Stimulated activated effector memory CD8-positive, alpha-beta T cell treated with anti-CD3 and anti-CD28 coated beads, Interleukin-12 subunit alpha, Interleukin-12 subunit beta, amount 100 ng/mL, for 72 hours (primary cell): ENCODE measurements around the gene HLA-F.

Source experiments
- ATAC-seq: fragments of 150-1000 bp; cut with Tn5 transposase; 2 replicates; pipeline ENCODE4 v1.10.0; 2021
- DNase-seq, 2 donors: peaks; one replicate each; pipeline ENCODE4 v3.0.0; 2021 to 2022; ENCODE audit warnings: low spot score in 2 of 2
- H3K27ac Mint-ChIP-seq: one replicate; pipeline ENCODE4 v1.8.0; 2022; ENCODE audit warnings: mild to moderate bottlenecking, mixed read lengths
- H3K36me3 Mint-ChIP-seq: one replicate; pipeline ENCODE4 v1.8.0; 2022; ENCODE audit warnings: mild to moderate bottlenecking, mixed read lengths
- H3K4me1 Mint-ChIP-seq: one replicate; pipeline ENCODE4 v1.8.0; 2022; ENCODE audit warnings: mixed read lengths
- H3K4me3 Mint-ChIP-seq: one replicate; pipeline ENCODE4 v1.8.0; 2022; ENCODE audit warnings: mild to moderate bottlenecking, mixed read lengths
- H3K9me3 Mint-ChIP-seq: one replicate; pipeline ENCODE4 v1.8.0; 2022; ENCODE audit warnings: mixed read lengths

HLA-F gene

DNA sequence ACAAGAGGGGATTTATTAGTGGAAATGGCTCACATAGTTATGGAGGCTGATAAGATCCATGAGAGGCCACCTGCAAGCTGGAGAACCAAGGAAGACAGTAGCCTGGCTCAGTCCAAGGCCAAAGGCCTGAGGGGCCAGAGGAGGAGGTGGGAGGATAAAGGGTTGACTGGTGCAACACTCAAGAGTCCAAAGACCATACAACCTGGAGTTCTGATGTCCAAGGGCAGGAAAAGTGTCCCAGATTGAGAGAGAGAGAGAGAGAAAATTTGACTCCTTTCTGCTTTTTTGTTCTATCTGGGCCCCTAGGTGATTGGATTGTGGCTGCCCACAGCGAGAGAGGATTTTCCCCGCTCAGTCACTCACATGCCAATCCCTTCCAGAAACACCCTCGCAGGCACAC lies 8.0 kb downstream of the HLA-F start:
- Mint-ChIP-seq H3K27ac (peak overlapping the region; percentile 33), H3K4me3 (no peak overlapping the region), H3K9me3 (no peaks in the 10 kb centered on the region), H3K4me1 (peaks cover 59% of the 10 kb centered on the region), H3K36me3 (peaks cover 37% of the 10 kb centered on the region)
- ATAC-seq: no peak
- no peak for DNase-seq

DNA sequence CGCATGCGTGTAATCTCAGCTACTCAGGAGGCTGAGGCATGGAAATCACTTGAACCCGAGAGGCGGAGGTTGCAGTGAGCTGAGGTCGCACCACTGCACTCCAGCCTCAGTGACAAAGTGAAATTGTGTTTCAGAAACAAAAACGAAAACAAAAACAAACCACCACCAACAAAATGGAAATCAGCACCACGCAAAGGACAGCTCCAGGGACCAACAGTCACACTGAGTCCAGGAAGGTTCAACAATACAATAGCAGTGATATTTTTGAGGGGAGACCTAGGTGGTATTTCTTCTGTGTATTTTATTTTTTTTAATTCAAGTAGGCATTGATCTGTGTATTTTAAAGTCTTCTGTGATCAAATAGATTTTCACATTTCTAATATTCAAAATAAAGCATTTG lies 9.8 kb downstream of the HLA-F start:
- no peak overlapping the region for H3K4me3 Mint-ChIP-seq
- ATAC-seq: no peak
- DNase-seq: peak in 1 of 2 donors; percentile 26
- H3K36me3 Mint-ChIP-seq: peaks cover 19% of the 10 kb centered on the region
- peaks cover 41% of the 10 kb centered on the region for H3K4me1 Mint-ChIP-seq
- no peak overlapping the region for H3K27ac Mint-ChIP-seq
- no peaks in the 10 kb centered on the region for H3K9me3 Mint-ChIP-seq

DNA sequence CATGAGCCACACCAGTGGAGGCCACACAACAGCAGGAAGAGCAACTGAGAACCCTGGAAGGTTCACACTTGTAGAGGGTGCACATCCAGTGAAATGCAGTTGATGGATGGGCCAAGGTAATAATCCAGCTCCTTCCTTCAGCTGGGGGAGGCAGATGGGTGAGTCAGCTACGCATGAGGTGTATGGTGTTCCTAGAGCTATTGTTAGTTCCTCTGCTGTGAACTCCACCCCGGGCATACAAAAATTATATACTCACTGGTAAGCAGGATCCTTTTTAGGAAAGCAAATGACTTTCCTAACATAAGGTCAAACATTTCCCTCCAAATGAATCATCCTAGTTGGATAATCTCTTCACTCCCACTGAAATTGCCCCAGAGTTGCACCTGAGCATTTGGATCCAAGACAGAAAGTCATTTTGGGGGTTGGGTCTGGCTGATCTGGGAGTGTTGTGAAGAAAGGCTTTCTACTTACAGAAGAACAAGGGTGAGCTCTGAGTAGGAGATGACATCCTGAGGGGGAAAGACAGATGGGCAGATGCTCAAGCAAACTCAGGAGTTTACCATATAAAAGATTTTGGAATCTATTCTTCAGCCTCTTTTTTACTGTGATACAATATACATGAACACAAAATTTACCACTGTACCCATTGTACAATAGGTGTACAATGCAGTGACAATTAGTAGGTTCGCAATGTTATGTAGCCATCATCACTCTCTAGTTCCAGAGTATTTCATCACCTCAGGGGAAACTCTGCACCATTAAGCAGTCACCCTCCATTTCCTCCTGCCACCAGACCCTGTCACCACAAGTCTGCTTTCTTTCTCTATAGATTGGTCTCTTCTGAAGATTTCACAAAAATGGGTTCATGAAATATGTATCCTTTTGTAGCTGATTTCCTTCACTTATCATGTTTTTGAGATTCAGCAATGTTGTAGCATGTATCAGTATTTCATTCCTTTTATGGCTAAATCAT lies 11.1 kb downstream of the HLA-F start:
- no peak overlapping the region for H3K27ac Mint-ChIP-seq
- peaks cover 12% of the 10 kb centered on the region for H3K36me3 Mint-ChIP-seq
- H3K4me1 Mint-ChIP-seq: peaks cover 37% of the 10 kb centered on the region
- DNase-seq: no peak
- ATAC-seq: peak; percentile 35
- H3K4me3 Mint-ChIP-seq: no peak overlapping the region
- no peaks in the 10 kb centered on the region for H3K9me3 Mint-ChIP-seq

DNA sequence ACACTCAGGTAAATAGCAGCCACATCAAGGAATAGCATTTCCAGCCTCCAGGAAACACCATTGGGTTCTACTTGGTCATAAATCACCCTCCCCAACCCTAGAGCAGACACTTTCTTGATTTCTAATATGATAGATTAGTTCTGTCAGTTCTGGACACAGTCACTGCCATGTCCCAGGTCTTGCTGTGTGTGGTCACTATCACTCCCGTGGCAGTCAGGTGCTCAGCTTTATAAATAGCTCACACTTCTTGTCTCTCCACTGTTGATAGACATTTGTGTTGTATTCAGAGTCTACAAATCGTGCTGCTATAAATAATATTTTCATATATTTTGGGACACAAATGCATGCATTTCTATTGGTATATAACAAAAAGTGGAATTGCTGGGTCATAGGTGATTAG lies 13.3 kb downstream of the HLA-F start:
- Mint-ChIP-seq H3K36me3 (no peaks in the 10 kb centered on the region), H3K9me3 (no peaks in the 10 kb centered on the region), H3K4me3 (no peak overlapping the region), H3K27ac (no peak overlapping the region), H3K4me1 (peaks cover 18% of the 10 kb centered on the region)
- ATAC-seq: no peak
- no peak for DNase-seq

DNA sequence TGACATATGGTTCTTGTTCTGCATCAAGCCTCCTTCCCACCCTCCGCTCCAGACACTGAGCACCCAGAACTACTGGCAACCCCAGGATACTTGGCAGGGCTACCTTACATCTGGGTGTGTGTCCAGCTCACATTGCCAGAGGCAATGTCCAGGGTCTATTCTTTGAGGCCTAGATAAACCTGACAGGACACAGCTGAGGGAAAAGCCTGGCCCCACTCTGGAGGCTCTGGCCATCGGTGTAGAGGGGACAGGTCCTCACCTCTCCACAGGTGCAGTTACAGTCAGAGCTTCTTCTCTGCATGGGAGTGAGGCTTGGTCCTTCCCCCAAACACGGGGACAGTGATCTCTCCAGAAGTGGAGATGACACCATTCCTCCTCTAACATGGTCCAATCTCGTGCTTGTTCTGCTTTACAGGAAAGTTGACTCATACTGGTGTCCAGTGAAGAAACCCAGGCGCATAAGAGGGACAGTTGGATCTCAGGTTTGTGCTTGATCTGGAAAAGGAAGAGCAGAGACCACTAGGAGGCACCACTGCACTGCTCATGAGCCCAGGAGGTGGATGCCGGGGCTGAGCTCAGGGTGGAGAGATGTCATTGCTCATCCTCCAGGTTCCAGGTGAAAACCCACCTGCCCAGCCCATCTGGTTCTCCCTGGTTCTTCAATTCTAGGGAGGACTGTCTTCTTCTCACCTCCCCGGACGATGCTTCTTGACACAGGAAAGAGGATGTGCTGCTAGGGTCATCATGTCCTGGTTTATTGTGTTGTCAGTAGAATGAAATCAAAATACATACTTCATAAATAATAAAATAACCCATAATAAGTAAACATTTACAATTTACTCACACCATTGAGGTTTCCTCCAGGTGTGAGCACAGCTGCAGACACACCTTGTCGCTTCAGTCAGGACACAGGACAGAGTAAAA lies 14.7 kb downstream of the HLA-F start:
- no peaks in the 10 kb centered on the region for H3K36me3 Mint-ChIP-seq
- peaks cover 18% of the 10 kb centered on the region for H3K4me1 Mint-ChIP-seq
- H3K27ac Mint-ChIP-seq: no peak overlapping the region
- H3K9me3 Mint-ChIP-seq: no peaks in the 10 kb centered on the region
- ATAC-seq: peak; percentile 86
- DNase-seq: peak; percentile 41 to 75
- no peak overlapping the region for H3K4me3 Mint-ChIP-seq

DNA sequence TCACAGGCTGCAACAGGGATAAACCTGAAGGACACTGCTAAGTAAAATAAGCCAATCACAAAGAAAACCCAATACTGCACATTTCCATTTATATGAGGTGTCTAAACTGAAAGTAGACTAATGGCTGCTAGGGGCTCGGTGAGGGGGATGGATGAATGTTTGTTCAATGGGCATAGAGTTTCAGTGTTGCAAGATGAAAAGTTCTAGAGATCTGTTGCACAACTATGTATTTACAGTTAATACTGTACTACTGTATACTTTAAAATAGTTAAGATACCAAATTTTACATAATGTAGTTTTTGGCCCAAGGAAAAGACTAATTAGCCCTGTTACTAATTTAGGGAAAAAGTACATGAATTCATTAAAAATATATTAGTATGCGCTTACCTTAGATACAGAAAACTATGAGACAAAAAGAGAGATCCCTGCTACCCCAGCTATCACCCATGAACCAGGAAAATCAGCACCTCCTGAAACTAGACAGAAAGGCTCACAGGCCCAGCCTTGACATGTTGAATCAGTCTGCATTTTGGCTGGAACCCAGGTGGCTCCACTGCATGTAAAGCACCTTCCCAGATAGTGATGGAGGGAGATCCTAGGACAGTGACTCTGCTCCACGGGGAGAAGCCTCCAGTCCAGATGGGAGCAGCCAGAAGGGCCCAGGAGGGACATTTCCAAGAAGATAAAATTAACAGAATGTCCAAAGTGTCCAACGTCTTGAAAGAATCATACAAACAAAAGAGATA lies 16.1 kb downstream of the HLA-F start:
- no peaks in the 10 kb centered on the region for H3K9me3 Mint-ChIP-seq
- H3K27ac Mint-ChIP-seq: peak overlapping the region; percentile 50
- H3K4me3 Mint-ChIP-seq: no peak overlapping the region
- peaks cover 16% of the 10 kb centered on the region for H3K4me1 Mint-ChIP-seq
- no peaks in the 10 kb centered on the region for H3K36me3 Mint-ChIP-seq
- DNase-seq (peak in 1 of 2 donors; percentile 43), ATAC-seq (no peak)

DNA sequence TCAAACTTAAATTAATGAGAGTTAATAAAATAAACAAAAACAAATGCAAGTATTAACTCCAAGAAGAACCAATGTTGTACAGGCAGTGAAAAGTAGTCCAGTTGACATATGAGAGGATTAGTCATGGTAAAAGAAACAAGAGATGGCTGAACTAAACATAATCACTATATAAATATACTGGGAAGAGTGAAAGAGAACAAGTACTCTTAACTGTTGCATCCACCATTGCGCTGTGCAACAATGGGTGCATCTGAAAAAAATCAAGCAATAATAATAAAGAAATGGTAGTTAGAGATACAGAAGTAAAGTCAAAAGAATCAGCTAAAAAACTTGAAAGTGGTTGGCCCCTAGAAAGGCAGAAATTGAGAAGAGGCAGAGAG lies 16.6 kb downstream of the HLA-F start:
- no peak for ATAC-seq
- H3K9me3 Mint-ChIP-seq: no peaks in the 10 kb centered on the region
- peak overlapping the region; percentile 50 for H3K27ac Mint-ChIP-seq
- no peak overlapping the region for H3K4me3 Mint-ChIP-seq
- peaks cover 10% of the 10 kb centered on the region for H3K4me1 Mint-ChIP-seq
- H3K36me3 Mint-ChIP-seq: no peaks in the 10 kb centered on the region
- DNase-seq: no peak

DNA sequence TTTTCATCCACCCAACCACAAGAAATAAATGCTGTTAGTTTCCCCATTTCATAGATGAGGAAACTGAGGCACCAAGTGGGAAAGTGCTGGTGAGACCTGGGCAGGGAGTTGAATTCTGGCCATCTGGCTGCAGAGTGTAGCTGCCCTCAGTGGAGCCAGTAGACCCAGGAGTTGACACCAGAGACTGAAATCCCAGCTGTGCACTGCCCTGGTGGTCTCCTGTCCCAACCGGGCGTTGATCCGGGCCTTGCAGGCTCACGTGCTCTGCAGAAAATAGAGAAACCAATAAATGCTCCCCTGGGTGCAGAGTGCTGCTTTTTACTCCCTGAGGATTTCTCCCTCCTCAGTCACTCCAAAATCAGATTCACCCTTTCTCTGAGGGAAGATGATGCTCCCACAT lies 18.4 kb downstream of the HLA-F start:
- Mint-ChIP-seq H3K36me3 (no peaks in the 10 kb centered on the region), H3K4me3 (no peak overlapping the region), H3K4me1 (peaks cover 16% of the 10 kb centered on the region), H3K9me3 (no peaks in the 10 kb centered on the region), H3K27ac (peak overlapping the region; percentile 48)
- ATAC-seq (no peak), DNase-seq (no peak)

DNA sequence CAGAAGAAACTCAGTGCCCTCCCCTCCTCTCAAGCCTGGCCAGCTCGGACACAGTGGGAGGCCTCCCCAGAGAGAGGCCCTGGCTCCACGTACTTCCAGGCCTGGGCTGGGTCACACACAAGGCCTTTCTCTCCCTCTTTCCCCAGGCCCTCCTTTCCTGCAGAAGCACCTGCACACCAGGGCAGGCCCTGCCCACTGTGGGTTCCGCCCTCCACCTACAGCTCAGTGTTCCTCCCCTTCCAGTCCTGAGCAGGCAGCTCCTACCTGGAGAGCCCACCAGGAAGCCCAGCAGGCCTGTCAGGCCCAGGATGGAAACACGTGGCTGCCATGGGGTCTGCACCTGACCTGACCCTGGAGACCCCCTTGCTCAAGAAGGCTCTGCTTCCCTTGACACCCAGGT lies 18.9 kb downstream of the HLA-F start:
- H3K9me3 Mint-ChIP-seq: no peaks in the 10 kb centered on the region
- no peaks in the 10 kb centered on the region for H3K36me3 Mint-ChIP-seq
- H3K27ac Mint-ChIP-seq: peak overlapping the region; percentile 48
- peaks cover 16% of the 10 kb centered on the region for H3K4me1 Mint-ChIP-seq
- DNase-seq (no peak), ATAC-seq (no peak)
- H3K4me3 Mint-ChIP-seq: no peak overlapping the region

DNA sequence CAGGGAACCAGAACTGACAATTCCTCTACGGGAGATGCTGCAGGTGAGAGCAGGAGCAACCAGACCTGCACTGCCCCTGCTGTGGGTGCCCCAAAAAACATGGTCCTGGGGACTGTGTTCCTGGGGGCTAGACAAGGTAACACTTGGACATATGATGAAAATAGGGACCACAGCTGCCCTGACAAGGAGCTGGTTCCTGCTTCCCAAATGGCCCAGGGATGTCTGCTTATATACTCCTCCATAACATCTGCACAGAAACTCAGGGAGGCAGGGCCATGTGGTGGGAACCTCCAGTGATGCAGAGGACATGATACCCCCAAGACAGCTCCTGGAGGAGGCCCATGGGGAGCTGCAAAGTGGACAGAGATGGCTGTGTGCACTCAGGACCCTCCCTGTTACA lies 19.8 kb downstream of the HLA-F start:
- no peak overlapping the region for H3K4me3 Mint-ChIP-seq
- DNase-seq: no peak
- H3K9me3 Mint-ChIP-seq: no peaks in the 10 kb centered on the region
- H3K27ac Mint-ChIP-seq: no peak overlapping the region
- no peak for ATAC-seq
- no peaks in the 10 kb centered on the region for H3K36me3 Mint-ChIP-seq
- peaks cover 24% of the 10 kb centered on the region for H3K4me1 Mint-ChIP-seq

DNA sequence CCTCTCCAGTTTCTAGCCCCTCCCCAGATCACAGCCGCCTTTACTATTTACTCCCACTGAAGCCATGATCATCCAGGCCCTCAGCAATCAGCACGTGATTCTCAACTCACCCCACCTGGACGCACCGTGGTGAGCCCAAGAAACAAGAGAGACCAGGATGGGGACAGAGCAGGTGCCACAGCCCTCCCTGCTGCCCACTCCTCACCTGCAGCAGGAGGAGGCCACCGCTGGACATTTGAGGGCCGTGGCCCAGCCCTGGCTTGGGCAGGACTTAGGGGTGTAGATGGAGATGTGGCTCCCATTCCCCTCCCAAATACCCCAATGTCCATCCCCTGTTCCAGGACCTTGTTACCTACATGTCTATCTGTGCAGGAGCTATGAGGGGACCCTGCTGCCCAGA lies 20.3 kb downstream of the HLA-F start:
- no peak for ATAC-seq
- peaks cover 4% of the 10 kb centered on the region for H3K36me3 Mint-ChIP-seq

DNA sequence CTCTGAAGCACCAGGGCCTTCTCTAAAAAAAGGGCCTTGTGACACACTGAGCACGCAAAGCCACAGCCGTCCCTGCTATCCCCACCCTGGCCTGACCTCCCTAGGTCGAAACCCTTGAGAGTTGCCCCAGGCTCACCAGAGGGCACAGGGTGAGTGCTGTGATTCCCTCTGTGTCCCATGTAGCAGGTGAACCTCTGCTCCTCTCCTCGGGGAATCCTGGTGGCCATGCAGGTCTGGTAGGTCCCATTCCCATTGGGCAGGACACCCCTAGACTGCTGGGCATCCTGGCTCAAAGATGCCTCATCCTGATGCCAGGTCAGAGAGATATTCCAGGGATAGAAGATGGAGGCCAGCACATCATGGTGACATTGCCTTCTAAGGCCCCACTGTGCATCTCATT lies 20.9 kb downstream of the HLA-F start:
- Mint-ChIP-seq H3K4me3 (no peak overlapping the region), H3K4me1 (peaks cover 34% of the 10 kb centered on the region), H3K27ac (no peak overlapping the region), H3K36me3 (peaks cover 7% of the 10 kb centered on the region), H3K9me3 (no peaks in the 10 kb centered on the region)
- ATAC-seq (no peak), DNase-seq (no peak)

More for the DNA sequence above, 20.3 kb downstream of the HLA-F start:
- Mint-ChIP-seq H3K9me3 (no peaks in the 10 kb centered on the region), H3K4me3 (no peak overlapping the region), H3K27ac (no peak overlapping the region), H3K4me1 (peaks cover 30% of the 10 kb centered on the region)
- no peak for DNase-seq

DNA sequence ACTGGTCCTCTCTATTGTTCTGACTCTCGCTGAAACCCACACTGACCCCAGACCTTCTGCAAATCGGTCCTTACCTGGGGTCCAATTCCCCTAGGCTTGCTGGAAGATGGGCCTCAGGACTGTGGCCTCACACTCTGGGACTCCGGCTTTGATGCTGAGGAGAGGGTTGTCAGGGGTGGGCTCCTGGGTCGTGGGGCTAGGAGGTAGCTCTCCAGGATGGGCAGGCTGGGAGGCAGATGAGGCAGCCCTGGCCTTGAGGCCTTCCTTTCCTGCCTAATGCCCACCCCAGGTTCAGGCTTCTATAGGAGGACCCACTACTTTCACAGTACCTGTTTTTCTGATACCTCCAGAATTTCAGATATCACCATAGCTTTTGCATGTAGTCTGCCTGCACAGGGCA lies 21.4 kb downstream of the HLA-F start:
- H3K36me3 Mint-ChIP-seq: peaks cover 12% of the 10 kb centered on the region
- DNase-seq: no peak
- no peak overlapping the region for H3K4me3 Mint-ChIP-seq
- ATAC-seq: no peak
- H3K27ac Mint-ChIP-seq: no peak overlapping the region
- no peaks in the 10 kb centered on the region for H3K9me3 Mint-ChIP-seq
- peaks cover 38% of the 10 kb centered on the region for H3K4me1 Mint-ChIP-seq

DNA sequence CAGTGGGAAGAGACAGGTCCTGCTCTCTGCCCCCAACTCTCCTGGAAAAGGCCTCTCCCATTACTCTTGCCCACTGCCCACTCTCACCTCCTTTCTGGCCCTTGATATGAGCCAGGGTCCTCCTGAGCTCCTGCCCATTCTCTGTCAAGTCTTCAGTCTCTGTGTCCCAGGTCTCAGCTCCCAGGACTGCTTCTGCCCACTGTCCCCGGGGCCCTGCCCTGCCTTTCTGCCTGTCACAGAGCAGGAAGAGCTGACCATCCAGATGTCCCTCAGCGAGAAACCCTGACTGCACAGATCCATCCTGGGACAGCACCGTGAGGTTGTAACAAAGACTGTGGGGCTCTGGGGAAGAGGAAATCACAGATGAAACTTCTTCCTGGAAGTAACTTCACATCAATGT lies 22.2 kb downstream of the HLA-F start:
- peaks cover 14% of the 10 kb centered on the region for H3K36me3 Mint-ChIP-seq
- H3K4me1 Mint-ChIP-seq: peaks cover 46% of the 10 kb centered on the region
- ATAC-seq (no peak), DNase-seq (no peak)
- no peaks in the 10 kb centered on the region for H3K9me3 Mint-ChIP-seq
- H3K4me3 Mint-ChIP-seq: no peak overlapping the region
- peak overlapping the region; percentile 73 for H3K27ac Mint-ChIP-seq

DNA sequence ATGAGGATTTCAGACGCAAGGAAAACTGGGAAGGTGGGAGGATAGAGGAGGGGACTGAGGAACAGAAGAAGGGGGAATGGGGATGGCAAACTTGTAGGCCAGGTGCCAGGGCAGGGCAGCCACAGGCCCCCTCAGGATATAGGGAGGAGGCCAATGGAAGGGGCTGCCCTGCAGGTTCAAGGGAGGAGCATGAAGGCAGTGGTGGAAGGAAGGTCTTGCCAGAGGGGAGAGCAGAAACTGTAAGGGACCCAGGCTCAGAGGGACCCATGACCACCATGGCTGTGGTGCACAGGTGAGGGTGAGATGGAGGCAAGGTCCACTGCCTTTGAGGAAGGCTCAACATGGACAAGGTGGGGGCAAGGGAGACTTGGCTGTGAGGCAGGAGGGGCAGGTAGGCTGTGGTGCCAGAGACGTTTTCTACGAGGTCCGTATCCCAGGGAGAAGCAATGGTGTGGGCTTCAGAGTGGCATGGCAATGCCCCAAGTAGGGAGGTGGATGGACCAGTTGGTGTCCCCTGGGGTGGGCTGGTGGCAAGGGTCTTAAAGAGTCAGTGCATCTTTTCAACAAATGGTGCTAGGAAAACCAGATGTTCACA lies 22.7 kb downstream of the HLA-F start:
- H3K36me3 Mint-ChIP-seq: peaks cover 14% of the 10 kb centered on the region

More for the DNA sequence above, 22.7 kb downstream of the HLA-F start:
- DNase-seq (no peak), ATAC-seq (no peak)
- Mint-ChIP-seq H3K27ac (peak overlapping the region; percentile 73), H3K9me3 (no peaks in the 10 kb centered on the region), H3K4me3 (no peak overlapping the region), H3K4me1 (peaks cover 49% of the 10 kb centered on the region)
